GM23338 (cell line): ENCODE measurements around the gene IL16. TPM values are rescaled to one million over a fixed set of nuclear protein-coding genes. Genes with fewer than 3 reads are reported as not detected.

Experiments used
- ATAC-seq: fragments of 200-7000 bp; cut with Tn5 transposase; 3 replicates; pipeline ENCODE4 v1.9.1; 2020
- DNase-seq: peaks from one replicate; pipeline ENCODE4 v3.0.0-alpha.2; 2015; ENCODE audit warnings: low spot score
- H2AFZ ChIP-seq: fragments of 200-600 bp; sonication (generic); 2 replicates; pipeline ENCODE4 v1.8.0; 2016; ENCODE audit warnings: antibody characterized with exemption, mild to moderate bottlenecking, moderate library complexity
- H3F3A ChIP-seq: fragments of 200-600 bp; sonication (generic); replicated peaks from 2 replicates; pipeline ENCODE4 v1.8.0; 2017; ENCODE audit warnings: antibody characterized with exemption, mixed run types, low read depth
- H3K27ac ChIP-seq: fragments of 200-600 bp; sonication (generic); 2 replicates; pipeline ENCODE4 v1.6.1; 2016; ENCODE audit warnings: low read depth
- H3K27me3 ChIP-seq: fragments of 200-600 bp; sonication (generic); 2 replicates; pipeline ENCODE4 v1.8.0; 2016; ENCODE audit warnings: mild to moderate bottlenecking, mixed run types, moderate library complexity; ENCODE audit not compliant: insufficient read depth
- H3K36me3 ChIP-seq: fragments of 200-600 bp; sonication (generic); 2 replicates; pipeline ENCODE4 v1.8.0; 2016; ENCODE audit warnings: mild to moderate bottlenecking; ENCODE audit not compliant: insufficient read depth
- H3K4me1 ChIP-seq: fragments of 200-600 bp; sonication (generic); 2 replicates; pipeline ENCODE4 v1.8.0; 2016; ENCODE audit warnings: mild to moderate bottlenecking, moderate library complexity; ENCODE audit not compliant: insufficient read depth
- H3K4me2 ChIP-seq: fragments of 200-600 bp; sonication (generic); 2 replicates; pipeline ENCODE4 v1.7.1; 2017; ENCODE audit warnings: mixed run types
- H3K4me3 ChIP-seq: fragments of 200-600 bp; sonication (generic); 2 replicates; pipeline ENCODE4 v1.6.1; 2016; ENCODE audit warnings: mixed run types
- H3K79me2 ChIP-seq: fragments of 200-600 bp; sonication (generic); replicated peaks from 2 replicates; pipeline ENCODE4 v1.8.0; 2017; ENCODE audit warnings: mild to moderate bottlenecking; ENCODE audit not compliant: insufficient read depth
- H3K9me2 ChIP-seq: fragments of 200-600 bp; sonication (generic); 2 replicates; pipeline ENCODE4 v1.8.0; 2017; ENCODE audit not compliant: insufficient read depth
- H4K20me1 ChIP-seq: fragments of 200-600 bp; sonication (generic); replicated peaks from 2 replicates; pipeline ENCODE4 v1.8.0; 2017; ENCODE audit warnings: mild to moderate bottlenecking; ENCODE audit not compliant: insufficient read depth
- H3K27ac Mint-ChIP-seq: 2 replicates; pipeline ENCODE4 v1.8.0; 2020; ENCODE audit warnings: inconsistent platforms, mild to moderate bottlenecking, moderate library complexity, mixed read lengths
- H3K27me3 Mint-ChIP-seq: 3 replicates; pipeline ENCODE4 v1.8.0; 2022; ENCODE audit warnings: low read depth, mild to moderate bottlenecking, moderate library complexity, mixed read lengths, inconsistent platforms; ENCODE audit not compliant: insufficient read depth, poor library complexity
- H3K36me3 Mint-ChIP-seq: 3 replicates; pipeline ENCODE4 v1.8.0; 2021; ENCODE audit warnings: low read depth, mild to moderate bottlenecking, inconsistent platforms, moderate library complexity, mixed read lengths
- H3K4me1 Mint-ChIP-seq: 3 replicates; pipeline ENCODE4 v1.8.0; 2020; ENCODE audit warnings: mild to moderate bottlenecking, inconsistent platforms, mixed read lengths
- H3K4me3 Mint-ChIP-seq: 3 replicates; pipeline ENCODE4 v1.8.0; 2021; ENCODE audit warnings: moderate library complexity, mild to moderate bottlenecking, inconsistent platforms, mixed read lengths
- H3K9me3 Mint-ChIP-seq: 3 replicates; pipeline ENCODE4 v1.8.0; 2020; ENCODE audit warnings: moderate library complexity, mild to moderate bottlenecking, inconsistent platforms, mixed read lengths
- EZH2phosphoT487 ChIP-seq: fragments of 200-600 bp; sonication (generic); IDR thresholded peaks from one replicate; pipeline ENCODE4 v1.8.1; 2018; ENCODE audit warnings: antibody characterized with exemption; ENCODE audit not compliant: unreplicated experiment
- JUNB ChIP-seq: IDR thresholded peaks from one replicate; pipeline ENCODE4 v1.6.1; 2016; ENCODE audit warnings: antibody characterized with exemption; ENCODE audit not compliant: unreplicated experiment
- ZNF114 ChIP-seq: fragments of 250-450 bp; sonication (Bioruptor Pico); IDR thresholded peaks from 2 replicates; pipeline ENCODE4 v1.5.0; 2020; ENCODE audit warnings: mild to moderate bottlenecking, moderate library complexity
- ZNF331 ChIP-seq: fragments of 250-450 bp; sonication (Bioruptor Pico); IDR thresholded peaks from 2 replicates; pipeline ENCODE4 v1.5.0; 2020; ENCODE audit warnings: low read depth, mild to moderate bottlenecking, moderate library complexity
- polyA plus RNA-seq: library from polyadenylated mRNA; unstranded; fragments of >200 nt; fragmentation: Nextera tagmentation; extraction: Ambion mirVana; gene quantifications from 2 replicates; pipeline ENCODE4 v1.2.1, GENCODE V29; 2016
- total RNA-seq: library from RNA; depleted of rRNA; stranded (reverse); fragments of >200 nt; shearing (Covaris generic); gene quantifications from 2 replicates; pipeline ENCODE4 v1.2.3, GENCODE V29; 2014
- TF ChIP-seq, protein P1 (sequence below): fragments of 250-450 bp; sonication (Bioruptor Pico); IDR thresholded peaks from 2 replicates; pipeline ENCODE4 v1.5.0; 2020; ENCODE audit warnings: mild to moderate bottlenecking, moderate library complexity
- TF ChIP-seq, protein P2 (sequence below), 2 experiments: fragments of 200-600 bp in 1 of 2; sonication (generic) in 1 of 2; conservative IDR thresholded peaks; 2 replicates each; pipeline versions ENCODE4 v1.5.1 to v1.6.1; 2016 to 2017; ENCODE audit warnings: antibody characterized with exemption in 2 of 2, low read depth in 2 of 2, mild to moderate bottlenecking in 2 of 2, moderate library complexity in 1 of 2
- TF ChIP-seq, protein P3 (sequence below): IDR thresholded peaks from 2 replicates; pipeline ENCODE4 v1.6.1; 2016; ENCODE audit warnings: antibody characterized with exemption

Gene IL16
- total and polyA plus RNA-seq, 2 experiments from 2014 or later: 0.29 TPM; not detected in 1

DNA sequence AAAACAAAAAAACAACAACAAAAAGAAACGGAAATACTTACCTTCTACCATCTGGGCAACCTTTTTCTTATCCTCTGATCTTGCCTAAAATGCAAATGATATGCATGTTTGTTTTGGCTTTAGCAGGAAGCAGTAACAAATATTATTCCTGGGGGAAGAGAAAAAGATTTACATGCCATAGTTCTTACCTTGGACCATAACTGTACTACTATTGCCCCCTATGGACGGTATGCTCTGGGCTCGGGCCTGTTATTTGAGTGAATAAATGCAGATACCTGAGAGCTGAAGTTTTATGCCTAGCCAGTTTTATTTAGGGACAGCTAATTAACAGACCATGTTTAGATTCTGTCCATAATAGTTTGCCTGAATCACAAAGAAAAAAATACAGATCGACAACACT is 139.9 kb downstream of the IL16 start:
- H3K4me3 Mint-ChIP-seq: no peak overlapping the region
- Histone ChIP-seq H3K36me3 (no peaks in the 10 kb centered on the region), H3K9me2 (no peaks in the 10 kb centered on the region), H3K27ac (no peak overlapping the region), H3K79me2 (no peaks in the 10 kb centered on the region), H3F3A (no peaks in the 10 kb centered on the region), H3K27me3 (no peaks in the 10 kb centered on the region), H3K4me2 (no peak overlapping the region), H3K4me3 (no peak overlapping the region), H2AFZ (no peak overlapping the region), H3K4me1 (no peaks in the 10 kb centered on the region), H4K20me1 (no peaks in the 10 kb centered on the region)
- H3K4me1 Mint-ChIP-seq: no peaks in the 10 kb centered on the region; the same call in 2 of the 3 replicates
- H3K9me3 Mint-ChIP-seq: no peaks in the 10 kb centered on the region
- peaks cover 4% of the 10 kb centered on the region for H3K27me3 Mint-ChIP-seq
- TF ChIP-seq ZNF331 (no peak), JUNB (no peak), EZH2phosphoT487 (no peak), ZNF114 (CRISPR knock-in tag) (no peak)
- TF ChIP-seq, protein P1, sequence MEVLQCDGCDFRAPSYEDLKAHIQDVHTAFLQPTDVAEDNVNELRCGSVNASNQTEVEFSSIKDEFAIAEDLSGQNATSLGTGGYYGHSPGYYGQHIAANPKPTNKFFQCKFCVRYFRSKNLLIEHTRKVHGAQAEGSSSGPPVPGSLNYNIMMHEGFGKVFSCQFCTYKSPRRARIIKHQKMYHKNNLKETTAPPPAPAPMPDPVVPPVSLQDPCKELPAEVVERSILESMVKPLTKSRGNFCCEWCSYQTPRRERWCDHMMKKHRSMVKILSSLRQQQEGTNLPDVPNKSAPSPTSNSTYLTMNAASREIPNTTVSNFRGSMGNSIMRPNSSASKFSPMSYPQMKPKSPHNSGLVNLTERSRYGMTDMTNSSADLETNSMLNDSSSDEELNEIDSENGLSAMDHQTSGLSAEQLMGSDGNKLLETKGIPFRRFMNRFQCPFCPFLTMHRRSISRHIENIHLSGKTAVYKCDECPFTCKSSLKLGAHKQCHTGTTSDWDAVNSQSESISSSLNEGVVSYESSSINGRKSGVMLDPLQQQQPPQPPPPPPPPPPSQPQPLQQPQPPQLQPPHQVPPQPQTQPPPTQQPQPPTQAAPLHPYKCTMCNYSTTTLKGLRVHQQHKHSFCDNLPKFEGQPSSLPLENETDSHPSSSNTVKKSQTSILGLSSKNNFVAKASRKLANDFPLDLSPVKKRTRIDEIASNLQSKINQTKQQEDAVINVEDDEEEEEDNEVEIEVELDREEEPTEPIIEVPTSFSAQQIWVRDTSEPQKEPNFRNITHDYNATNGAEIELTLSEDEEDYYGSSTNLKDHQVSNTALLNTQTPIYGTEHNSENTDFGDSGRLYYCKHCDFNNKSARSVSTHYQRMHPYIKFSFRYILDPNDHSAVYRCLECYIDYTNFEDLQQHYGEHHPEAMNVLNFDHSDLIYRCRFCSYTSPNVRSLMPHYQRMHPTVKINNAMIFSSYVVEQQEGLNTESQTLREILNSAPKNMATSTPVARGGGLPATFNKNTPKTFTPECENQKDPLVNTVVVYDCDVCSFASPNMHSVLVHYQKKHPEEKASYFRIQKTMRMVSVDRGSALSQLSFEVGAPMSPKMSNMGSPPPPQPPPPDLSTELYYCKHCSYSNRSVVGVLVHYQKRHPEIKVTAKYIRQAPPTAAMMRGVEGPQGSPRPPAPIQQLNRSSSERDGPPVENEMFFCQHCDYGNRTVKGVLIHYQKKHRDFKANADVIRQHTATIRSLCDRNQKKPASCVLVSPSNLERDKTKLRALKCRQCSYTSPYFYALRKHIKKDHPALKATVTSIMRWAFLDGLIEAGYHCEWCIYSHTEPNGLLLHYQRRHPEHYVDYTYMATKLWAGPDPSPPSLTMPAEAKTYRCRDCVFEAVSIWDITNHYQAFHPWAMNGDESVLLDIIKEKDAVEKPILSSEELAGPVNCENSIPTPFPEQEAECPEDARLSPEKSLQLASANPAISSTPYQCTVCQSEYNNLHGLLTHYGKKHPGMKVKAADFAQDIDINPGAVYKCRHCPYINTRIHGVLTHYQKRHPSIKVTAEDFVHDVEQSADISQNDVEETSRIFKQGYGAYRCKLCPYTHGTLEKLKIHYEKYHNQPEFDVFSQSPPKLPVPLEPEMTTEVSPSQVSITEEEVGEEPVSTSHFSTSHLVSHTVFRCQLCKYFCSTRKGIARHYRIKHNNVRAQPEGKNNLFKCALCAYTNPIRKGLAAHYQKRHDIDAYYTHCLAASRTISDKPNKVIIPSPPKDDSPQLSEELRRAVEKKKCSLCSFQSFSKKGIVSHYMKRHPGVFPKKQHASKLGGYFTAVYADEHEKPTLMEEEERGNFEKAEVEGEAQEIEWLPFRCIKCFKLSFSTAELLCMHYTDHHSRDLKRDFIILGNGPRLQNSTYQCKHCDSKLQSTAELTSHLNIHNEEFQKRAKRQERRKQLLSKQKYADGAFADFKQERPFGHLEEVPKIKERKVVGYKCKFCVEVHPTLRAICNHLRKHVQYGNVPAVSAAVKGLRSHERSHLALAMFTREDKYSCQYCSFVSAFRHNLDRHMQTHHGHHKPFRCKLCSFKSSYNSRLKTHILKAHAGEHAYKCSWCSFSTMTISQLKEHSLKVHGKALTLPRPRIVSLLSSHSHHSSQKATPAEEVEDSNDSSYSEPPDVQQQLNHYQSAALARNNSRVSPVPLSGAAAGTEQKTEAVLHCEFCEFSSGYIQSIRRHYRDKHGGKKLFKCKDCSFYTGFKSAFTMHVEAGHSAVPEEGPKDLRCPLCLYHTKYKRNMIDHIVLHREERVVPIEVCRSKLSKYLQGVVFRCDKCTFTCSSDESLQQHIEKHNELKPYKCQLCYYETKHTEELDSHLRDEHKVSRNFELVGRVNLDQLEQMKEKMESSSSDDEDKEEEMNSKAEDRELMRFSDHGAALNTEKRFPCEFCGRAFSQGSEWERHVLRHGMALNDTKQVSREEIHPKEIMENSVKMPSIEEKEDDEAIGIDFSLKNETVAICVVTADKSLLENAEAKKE (CRISPR knock-in tag): no peak
- TF ChIP-seq, protein P2, sequence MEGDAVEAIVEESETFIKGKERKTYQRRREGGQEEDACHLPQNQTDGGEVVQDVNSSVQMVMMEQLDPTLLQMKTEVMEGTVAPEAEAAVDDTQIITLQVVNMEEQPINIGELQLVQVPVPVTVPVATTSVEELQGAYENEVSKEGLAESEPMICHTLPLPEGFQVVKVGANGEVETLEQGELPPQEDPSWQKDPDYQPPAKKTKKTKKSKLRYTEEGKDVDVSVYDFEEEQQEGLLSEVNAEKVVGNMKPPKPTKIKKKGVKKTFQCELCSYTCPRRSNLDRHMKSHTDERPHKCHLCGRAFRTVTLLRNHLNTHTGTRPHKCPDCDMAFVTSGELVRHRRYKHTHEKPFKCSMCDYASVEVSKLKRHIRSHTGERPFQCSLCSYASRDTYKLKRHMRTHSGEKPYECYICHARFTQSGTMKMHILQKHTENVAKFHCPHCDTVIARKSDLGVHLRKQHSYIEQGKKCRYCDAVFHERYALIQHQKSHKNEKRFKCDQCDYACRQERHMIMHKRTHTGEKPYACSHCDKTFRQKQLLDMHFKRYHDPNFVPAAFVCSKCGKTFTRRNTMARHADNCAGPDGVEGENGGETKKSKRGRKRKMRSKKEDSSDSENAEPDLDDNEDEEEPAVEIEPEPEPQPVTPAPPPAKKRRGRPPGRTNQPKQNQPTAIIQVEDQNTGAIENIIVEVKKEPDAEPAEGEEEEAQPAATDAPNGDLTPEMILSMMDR (conservative IDR thresholded peaks at IDR 0.05; ENCODE audit: low read depth in 2 of 2): peak; percentile 37 to 44
- TF ChIP-seq, protein P3, sequence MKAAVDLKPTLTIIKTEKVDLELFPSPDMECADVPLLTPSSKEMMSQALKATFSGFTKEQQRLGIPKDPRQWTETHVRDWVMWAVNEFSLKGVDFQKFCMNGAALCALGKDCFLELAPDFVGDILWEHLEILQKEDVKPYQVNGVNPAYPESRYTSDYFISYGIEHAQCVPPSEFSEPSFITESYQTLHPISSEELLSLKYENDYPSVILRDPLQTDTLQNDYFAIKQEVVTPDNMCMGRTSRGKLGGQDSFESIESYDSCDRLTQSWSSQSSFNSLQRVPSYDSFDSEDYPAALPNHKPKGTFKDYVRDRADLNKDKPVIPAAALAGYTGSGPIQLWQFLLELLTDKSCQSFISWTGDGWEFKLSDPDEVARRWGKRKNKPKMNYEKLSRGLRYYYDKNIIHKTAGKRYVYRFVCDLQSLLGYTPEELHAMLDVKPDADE: no peak
- DNase-seq (peak; percentile 28), ATAC-seq (no peak)
- no peak overlapping the region for H3K27ac Mint-ChIP-seq
- H3K36me3 Mint-ChIP-seq: no peaks in the 10 kb centered on the region
